Raji (cell line): Measurements from ENCODE around the gene TAX1BP1.

Source experiments
- POLR2A ChIP-seq: IDR thresholded peaks from 2 replicates; pipeline ENCODE4 v1.6.1; 2011; ENCODE audit warnings: low read depth, low read length, control low read depth; ENCODE audit not compliant: insufficient read depth

TAX1BP1 gene

GRCh38 chr7:27875832-27876231, 135.9 kb downstream of the TAX1BP1 start:
- no peak for TF ChIP-seq POLR2A

GRCh38 chr7:27876756-27877155, 136.8 kb downstream of the TAX1BP1 start:
- no peak for TF ChIP-seq POLR2A
